LNCaP clone FGC (cell line): ENCODE measurements around the gene GNMT.
A peak's percentile ranks its signal among the peaks of the same experiment; 100 is the strongest.

Source experiments
- DNase-seq: peaks from one replicate; pipeline ENCODE4 v3.0.0-alpha.2; 2011; ENCODE audit warnings: low read depth
- H3K4me3 ChIP-seq: 2 replicates; pipeline ENCODE4 v1.5.1; 2011; ENCODE audit warnings: mild to moderate bottlenecking, low read depth, low read length, control low read depth
- TF ChIP-seq, protein P1 (sequence below): IDR thresholded peaks from 2 replicates; pipeline ENCODE4 v1.5.1; 2012; ENCODE audit warnings: mild to moderate bottlenecking; ENCODE audit not compliant: control insufficient read depth, insufficient read depth; ENCODE audit errors: extremely low read depth

The GNMT gene

DNA sequence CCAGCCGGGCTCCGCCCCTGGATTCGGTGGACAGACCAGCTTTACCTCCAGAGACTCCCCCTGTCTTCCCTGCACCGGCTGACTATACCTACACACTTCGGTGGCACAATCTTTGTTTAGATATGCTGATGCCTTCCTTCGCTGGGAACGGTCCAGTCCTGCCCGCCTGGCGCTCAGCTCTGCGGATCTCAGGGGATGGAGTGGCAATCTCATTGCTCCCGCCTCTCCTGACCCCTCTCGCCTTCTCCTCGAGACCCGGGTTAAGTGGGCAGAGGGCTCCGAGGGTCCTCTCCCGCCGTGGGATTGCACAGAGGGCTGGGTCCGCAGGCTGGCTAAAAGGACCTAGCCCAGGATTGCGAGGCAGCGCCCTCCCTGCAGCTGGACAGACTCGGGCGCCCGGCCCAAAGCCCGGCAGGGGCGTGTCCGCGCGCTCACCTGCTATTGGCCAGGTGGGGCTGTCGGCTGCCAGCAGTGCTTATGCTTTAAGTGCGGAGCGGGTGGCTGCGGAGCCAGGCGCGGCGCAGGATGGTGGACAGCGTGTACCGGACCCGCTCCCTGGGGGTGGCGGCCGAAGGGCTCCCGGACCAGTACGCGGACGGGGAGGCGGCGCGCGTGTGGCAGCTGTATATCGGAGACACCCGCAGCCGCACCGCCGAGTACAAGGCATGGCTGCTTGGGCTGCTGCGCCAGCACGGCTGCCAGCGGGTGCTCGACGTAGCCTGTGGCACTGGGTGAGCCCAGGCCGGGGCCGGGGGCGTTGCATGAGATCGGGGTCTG, at the start of gene GNMT:
GNMT (plus strand) TSS at position 512 of the 777 bp plus-strand sequence; CDS start at position 526, 14 bp downstream.
- TF ChIP-seq, protein P1, sequence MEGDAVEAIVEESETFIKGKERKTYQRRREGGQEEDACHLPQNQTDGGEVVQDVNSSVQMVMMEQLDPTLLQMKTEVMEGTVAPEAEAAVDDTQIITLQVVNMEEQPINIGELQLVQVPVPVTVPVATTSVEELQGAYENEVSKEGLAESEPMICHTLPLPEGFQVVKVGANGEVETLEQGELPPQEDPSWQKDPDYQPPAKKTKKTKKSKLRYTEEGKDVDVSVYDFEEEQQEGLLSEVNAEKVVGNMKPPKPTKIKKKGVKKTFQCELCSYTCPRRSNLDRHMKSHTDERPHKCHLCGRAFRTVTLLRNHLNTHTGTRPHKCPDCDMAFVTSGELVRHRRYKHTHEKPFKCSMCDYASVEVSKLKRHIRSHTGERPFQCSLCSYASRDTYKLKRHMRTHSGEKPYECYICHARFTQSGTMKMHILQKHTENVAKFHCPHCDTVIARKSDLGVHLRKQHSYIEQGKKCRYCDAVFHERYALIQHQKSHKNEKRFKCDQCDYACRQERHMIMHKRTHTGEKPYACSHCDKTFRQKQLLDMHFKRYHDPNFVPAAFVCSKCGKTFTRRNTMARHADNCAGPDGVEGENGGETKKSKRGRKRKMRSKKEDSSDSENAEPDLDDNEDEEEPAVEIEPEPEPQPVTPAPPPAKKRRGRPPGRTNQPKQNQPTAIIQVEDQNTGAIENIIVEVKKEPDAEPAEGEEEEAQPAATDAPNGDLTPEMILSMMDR, result no peak
- H3K4me3 ChIP-seq, result peak within 1 kb of the TSS; percentile 57
- DNase-seq, result peak; percentile 68

DNA sequence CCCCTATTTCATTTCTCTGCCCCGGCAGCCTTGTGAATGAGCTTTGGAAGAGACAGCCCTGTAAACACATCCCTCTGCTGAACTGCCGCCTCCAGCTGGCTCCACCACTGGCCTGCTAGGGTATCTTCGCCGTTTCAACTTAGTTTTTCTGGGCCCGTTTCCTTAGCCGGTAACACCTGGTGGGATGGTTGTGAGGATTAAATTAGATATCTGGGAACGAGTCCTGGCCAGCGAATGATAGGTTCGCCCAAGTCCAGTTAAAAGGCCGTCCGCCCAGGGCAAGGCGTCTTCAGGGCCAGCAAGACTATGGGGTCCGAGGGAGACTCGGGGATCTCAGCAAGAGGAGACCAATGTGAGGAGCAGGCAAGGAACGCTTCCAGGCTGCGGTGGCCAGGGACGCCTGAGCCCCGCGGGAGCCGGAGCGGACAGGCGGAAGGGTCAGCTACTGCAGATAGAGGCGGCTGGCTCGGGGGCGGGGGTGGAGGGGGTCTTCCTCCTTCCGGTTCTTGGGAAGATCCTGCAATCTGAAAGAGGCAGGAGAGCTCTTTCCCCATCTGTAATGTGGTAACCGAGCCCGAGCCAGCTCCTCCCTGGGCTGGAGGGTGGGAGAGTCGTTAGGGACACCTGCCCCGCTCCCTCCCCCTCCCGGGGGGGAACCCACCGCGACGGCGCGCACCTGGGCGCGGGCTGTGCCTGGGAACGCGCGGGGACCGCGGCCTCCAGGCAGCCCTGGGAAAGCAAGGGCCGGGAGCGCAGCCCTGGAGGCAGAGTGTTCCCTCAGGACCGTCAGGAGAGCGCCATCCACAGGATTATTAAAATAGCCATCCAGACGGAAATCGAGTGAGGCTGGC, 49.2 kb upstream of the GNMT start:
- TF ChIP-seq, protein P1, result no peak
- no peak overlapping the region for H3K4me3 ChIP-seq
- no peak for DNase-seq

DNA sequence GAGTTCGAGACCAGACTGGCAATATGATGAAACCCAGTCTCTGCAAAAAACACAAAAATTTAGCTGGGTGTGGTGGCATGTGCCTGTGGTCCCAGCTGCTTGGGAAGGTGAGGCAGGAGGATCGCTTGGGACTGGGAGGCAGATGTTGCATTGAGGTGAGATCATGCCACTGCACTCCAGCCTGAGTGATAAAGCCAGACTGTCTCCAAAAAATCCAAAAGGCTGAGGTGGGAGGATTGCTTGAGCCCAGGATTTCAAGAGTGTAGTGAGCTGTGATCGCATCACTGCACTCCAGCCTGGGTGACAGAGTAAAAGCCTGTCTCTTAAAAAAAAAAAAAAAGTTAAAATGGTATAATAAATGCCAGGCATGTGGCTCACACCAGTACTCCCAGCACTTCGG, 46.0 kb upstream of the GNMT start:
- TF ChIP-seq, protein P1, result no peak
- no peak overlapping the region for H3K4me3 ChIP-seq
- no peak for DNase-seq

DNA sequence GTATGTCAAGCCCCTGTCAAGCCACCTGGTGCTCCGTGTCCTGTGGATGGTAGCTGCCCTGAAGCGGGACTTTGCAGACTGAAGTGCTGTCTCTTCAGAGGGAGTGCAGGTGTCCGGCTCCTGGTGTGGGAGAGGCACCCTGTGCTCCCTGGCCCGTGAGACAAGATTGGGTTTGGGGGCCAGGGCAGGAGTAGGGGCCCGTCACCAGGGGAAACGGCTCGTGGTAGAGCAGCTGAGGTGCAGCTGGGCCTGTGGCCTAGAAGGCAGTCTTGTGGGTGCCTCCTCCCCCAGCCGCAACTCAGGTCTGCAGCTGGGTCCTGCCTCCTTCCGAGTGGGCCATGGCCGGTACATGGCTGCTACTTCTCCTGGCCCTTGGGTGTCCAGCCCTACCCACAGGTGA, 44.8 kb upstream of the GNMT start, which contains the start of gene PTCRA:
PTCRA (plus strand) TSS at position 322 of the 400 bp plus-strand sequence; CDS start at position 339, 17 bp downstream.
- no peak for DNase-seq
- TF ChIP-seq, protein P1, result no peak
- no peak within 1 kb of the TSS for H3K4me3 ChIP-seq

DNA sequence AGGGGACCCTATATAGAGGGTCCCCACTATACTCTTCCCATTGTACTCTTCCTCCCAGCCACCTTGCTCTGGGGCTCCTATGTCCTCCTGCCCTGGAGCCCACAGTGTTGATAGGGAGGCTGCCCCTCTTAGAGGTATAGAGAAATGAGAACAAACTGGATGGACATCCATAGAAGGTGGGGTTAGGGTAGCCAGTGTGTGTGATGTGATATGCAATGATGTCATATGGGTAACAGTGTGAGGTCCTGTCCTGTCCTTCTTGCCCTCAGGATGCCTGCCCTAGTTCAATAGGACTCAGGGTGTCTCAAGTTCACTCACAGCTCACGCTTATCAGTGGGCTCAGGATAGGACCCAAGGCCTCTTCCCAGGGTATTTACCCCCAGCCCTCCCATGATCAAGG, 44.3 kb upstream of the GNMT start:
- TF ChIP-seq, protein P1, result no peak
- no peak for DNase-seq
- H3K4me3 ChIP-seq, result no peak overlapping the region

DNA sequence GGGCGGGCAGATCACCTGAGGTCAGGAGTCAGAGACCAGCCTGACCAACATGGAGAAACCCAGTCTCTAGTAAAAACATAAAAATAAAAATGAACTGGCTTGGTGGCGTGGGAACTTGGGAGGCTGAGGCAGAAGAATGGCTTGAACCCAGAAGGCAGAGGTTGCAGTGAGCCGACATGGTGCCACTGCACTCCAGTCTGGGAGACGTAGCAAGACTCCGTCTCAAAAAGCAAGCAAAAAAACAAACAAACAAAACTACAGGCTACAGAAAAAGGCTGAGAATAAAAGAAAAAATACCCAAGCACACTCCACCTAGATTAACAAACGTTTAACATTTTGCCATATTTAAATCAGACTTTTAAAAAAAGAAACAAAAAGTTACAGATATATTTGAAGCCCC, 38.8 kb upstream of the GNMT start:
- no peak for DNase-seq

More for the DNA sequence above, 38.8 kb upstream of the GNMT start:
- H3K4me3 ChIP-seq, result no peak overlapping the region
- TF ChIP-seq, protein P1, result no peak
